Measurements from ENCODE around the gene DHCR7.

DHCR7 gene

DNA sequence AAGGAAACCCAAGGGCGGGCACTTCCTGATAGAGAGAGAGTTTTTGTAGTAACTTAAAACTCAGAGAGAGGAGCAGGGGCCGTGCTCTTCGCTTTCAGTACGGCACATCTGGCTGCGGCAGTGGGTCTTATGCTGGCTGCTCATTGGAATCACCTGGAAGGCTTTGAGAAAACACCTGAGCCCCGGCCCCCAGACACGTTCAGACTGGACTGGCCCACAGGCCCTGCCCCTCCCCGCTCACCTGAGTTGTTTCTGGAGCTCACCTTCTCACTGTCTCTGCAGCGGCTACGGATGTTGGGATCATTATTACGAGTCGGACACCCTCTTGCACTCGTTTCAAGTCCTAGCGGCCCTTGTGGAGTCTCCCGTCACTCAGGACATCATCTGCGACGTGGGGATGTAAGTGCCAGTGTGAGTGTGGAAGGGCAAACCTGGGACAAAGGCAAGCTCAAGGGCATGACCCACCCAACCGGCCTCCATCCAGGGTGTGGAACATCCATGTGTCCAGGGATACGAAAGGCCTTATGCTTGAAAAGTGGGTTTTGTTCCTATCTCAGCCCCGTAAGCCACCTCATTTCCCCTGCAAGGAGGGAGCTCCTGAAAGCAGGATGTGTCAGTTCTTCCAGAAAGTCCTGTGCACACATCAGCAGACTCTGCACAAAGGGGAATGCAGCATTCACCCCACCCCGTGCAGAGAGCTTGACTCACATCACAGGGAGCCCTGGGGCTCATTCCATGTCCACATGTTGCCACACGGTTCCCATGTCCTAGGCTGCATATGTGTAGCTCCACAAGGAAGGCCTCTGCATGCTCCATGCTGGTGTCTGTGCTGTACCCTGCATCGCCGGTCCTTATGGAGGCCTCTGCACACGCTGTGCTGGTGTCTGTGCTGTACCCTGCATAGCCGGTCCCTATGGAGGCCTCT lies 10.2 kb upstream of the DHCR7 start:
- no peak overlapping the region for H3K27ac ChIP-seq
- no peak overlapping the region for H3K4me3 ChIP-seq (ENCODE audit: low read depth in 1 of 2, low read length in 1 of 2)
- peaks cover 16 to 18% of the 10 kb centered on the region in 2 experiments for H3K4me1 ChIP-seq (ENCODE audit: control insufficient read depth in 1 of 2, insufficient read depth in 1 of 2, low read depth in 1 of 2, low read length in 1 of 2)
- no peaks in the 10 kb centered on the region for H3K27me3 ChIP-seq
- H3K36me3 ChIP-seq: peaks cover 88% of the 10 kb centered on the region
- H3K9me3 ChIP-seq: no peaks in the 10 kb centered on the region
- TF ChIP-seq, protein P1, sequence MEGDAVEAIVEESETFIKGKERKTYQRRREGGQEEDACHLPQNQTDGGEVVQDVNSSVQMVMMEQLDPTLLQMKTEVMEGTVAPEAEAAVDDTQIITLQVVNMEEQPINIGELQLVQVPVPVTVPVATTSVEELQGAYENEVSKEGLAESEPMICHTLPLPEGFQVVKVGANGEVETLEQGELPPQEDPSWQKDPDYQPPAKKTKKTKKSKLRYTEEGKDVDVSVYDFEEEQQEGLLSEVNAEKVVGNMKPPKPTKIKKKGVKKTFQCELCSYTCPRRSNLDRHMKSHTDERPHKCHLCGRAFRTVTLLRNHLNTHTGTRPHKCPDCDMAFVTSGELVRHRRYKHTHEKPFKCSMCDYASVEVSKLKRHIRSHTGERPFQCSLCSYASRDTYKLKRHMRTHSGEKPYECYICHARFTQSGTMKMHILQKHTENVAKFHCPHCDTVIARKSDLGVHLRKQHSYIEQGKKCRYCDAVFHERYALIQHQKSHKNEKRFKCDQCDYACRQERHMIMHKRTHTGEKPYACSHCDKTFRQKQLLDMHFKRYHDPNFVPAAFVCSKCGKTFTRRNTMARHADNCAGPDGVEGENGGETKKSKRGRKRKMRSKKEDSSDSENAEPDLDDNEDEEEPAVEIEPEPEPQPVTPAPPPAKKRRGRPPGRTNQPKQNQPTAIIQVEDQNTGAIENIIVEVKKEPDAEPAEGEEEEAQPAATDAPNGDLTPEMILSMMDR (IDR thresholded peaks at IDR 0.05): no peak

DNA sequence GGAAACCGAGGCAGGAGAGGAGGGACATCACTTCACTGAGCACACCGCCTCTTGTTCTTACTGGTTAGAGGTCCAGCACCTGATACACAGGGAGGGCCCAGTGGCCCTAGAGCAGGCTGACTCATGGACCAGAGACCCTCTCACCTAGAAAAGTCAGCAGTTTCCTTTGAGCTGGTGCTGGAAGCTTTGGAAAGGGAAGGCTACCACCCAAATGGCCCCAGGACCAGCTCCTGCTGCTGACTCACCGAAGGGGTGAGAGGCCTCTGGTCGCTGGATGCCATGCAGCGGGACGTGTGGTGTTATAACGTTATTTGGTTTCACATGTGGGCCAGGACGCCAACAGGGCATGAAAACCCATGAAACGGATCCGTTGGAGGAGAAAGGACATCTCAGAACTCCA lies 8.6 kb upstream of the DHCR7 start:
- no peak overlapping the region for H3K4me3 ChIP-seq (ENCODE audit: low read depth in 1 of 2, low read length in 1 of 2)
- H3K27me3 ChIP-seq: no peaks in the 10 kb centered on the region
- TF ChIP-seq, protein P1 (IDR thresholded peaks at IDR 0.05): no peak
- peaks cover 24 to 27% of the 10 kb centered on the region in 2 experiments for H3K4me1 ChIP-seq (ENCODE audit: control insufficient read depth in 1 of 2, insufficient read depth in 1 of 2, low read depth in 1 of 2, low read length in 1 of 2)
- no peak overlapping the region for H3K27ac ChIP-seq
- peaks cover 73% of the 10 kb centered on the region for H3K36me3 ChIP-seq
- no peaks in the 10 kb centered on the region for H3K9me3 ChIP-seq

DNA sequence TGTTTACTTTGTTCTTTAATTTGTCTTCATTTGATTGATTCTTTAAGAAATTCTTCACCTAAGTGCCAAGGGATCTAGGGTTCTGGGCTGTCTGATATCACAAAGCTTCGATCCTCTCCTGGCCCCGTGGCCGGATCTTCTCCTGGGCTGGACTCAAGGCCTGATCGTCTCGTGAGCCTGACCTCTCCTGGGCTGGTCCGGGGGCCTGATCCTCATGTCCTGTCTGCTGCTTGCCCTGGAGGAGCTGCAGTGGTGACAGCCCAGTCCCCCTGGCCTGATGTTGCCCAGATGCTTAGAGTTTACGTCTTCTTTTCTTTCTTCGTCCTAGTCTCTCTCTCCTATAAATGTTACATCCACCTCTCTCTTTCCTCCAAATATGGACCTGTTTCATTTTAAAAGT lies 8.1 kb upstream of the DHCR7 start:
- H3K4me1 ChIP-seq (ENCODE audit: control insufficient read depth in 1 of 2, insufficient read depth in 1 of 2, low read depth in 1 of 2, low read length in 1 of 2): peaks cover 29 to 32% of the 10 kb centered on the region in 2 experiments
- H3K36me3 ChIP-seq: peaks cover 67% of the 10 kb centered on the region
- no peak overlapping the region for H3K4me3 ChIP-seq (ENCODE audit: low read depth in 1 of 2, low read length in 1 of 2)
- H3K27me3 ChIP-seq: no peaks in the 10 kb centered on the region
- H3K27ac ChIP-seq: no peak overlapping the region
- H3K9me3 ChIP-seq: no peaks in the 10 kb centered on the region
- TF ChIP-seq, protein P1 (IDR thresholded peaks at IDR 0.05): no peak

DNA sequence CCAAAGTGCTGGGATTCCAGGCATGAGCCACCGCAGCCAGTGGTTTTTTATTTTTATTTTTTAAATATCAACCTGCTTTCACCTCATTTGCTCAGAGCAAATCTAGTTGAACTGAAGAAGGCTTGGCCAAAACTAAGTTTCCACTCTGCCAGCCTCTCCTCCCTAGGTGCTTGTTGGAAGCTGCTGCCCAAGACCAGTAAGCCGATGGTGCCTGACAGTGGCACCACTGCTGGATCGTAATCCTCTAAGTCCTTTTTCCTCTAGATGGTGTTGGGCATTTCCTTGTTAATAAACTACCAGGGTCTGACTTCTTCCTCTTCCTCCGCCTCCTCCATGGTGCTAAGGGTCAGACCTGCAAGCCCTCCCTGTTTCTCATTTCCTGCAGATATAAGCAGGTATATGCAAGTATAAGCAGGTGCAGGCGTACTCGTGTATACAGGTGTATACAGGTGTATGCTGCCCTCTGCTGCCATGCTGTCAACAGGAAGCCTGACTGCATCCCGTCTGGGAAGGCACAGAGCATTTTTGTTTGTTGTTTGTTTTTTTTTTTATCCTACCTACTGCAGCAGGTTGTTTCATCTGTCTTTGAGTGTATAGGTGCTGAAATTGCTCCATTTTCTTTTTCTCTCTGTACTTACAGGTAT lies 6.4 kb upstream of the DHCR7 start:
- TF ChIP-seq, protein P1 (IDR thresholded peaks at IDR 0.05): no peak
- Histone ChIP-seq H3K4me3 (ENCODE audit: low read depth in 1 of 2, low read length in 1 of 2) (peak overlapping the region; percentile 93 to 98), H3K9me3 (no peaks in the 10 kb centered on the region), H3K36me3 (peaks cover 50% of the 10 kb centered on the region), H3K27me3 (no peaks in the 10 kb centered on the region), H3K27ac (peak overlapping the region; percentile 93), H3K4me1 (ENCODE audit: control insufficient read depth in 1 of 2, insufficient read depth in 1 of 2, low read depth in 1 of 2, low read length in 1 of 2) (peaks cover 43 to 47% of the 10 kb centered on the region in 2 experiments)

DNA sequence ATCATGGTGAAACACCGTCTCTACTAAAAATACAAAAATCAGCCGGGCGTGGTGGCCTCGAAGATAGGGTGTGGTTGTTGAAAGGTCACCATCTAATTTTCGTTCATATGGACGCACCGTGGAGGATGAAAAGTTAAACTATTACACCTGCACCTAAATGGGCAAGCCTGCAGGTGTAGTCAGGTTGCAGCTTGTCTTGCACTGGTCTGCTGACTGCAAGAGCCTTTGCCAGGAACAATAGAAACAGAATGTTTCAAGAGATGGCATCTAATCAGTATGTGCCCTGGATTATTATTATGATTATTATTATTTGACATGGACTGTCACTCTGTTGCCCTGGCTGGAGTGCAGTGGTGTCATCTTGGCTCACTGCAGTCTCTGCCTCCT lies 5.7 kb upstream of the DHCR7 start:
- H3K27me3 ChIP-seq: no peaks in the 10 kb centered on the region
- H3K27ac ChIP-seq: peak overlapping the region; percentile 93
- TF ChIP-seq, protein P1 (IDR thresholded peaks at IDR 0.05): no peak
- no peaks in the 10 kb centered on the region for H3K9me3 ChIP-seq
- H3K4me3 ChIP-seq (ENCODE audit: low read depth in 1 of 2, low read length in 1 of 2): peak overlapping the region; percentile 93 to 98
- peaks cover 50 to 54% of the 10 kb centered on the region in 2 experiments for H3K4me1 ChIP-seq (ENCODE audit: control insufficient read depth in 1 of 2, insufficient read depth in 1 of 2, low read depth in 1 of 2, low read length in 1 of 2)
- H3K36me3 ChIP-seq: peaks cover 43% of the 10 kb centered on the region

All from neutrophil (primary cell).